NCI-H524 (cell line): Measurements from ENCODE around the gene RNF217.
"Not testable (repeated sequence)": the region's sequence is repeated elsewhere in the genome, so short reads cannot be mapped to it uniquely, and the experiment has no call there.

Experiments used
- DNase-seq, 2 experiments: peaks; one replicate each; lab custom pipeline; 2025; lab: John Stamatoyannopoulos, UW

Gene RNF217, protein sequence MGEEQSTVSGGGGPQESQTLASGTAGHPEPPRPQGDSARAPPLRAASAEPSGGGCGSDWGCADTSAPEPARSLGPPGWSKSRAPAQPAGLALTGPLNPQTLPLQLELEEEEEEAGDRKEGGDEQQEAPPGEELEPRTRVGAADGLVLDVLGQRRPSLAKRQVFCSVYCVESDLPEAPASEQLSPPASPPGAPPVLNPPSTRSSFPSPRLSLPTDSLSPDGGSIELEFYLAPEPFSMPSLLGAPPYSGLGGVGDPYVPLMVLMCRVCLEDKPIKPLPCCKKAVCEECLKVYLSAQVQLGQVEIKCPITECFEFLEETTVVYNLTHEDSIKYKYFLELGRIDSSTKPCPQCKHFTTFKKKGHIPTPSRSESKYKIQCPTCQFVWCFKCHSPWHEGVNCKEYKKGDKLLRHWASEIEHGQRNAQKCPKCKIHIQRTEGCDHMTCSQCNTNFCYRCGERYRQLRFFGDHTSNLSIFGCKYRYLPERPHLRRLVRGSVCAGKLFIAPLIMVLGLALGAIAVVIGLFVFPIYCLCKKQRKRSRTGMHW

GRCh38 chr6:124961777-124962638 is at the start of gene RNF217:
TSS of gene RNF217 (plus strand) at chr6:124962437. CDS start at chr6:124962545, 108 bp downstream.
- DNase-seq: peak; percentile 55 to 57

GRCh38 chr6:124913056-124913455 is 49.2 kb upstream of the RNF217 start:
- DNase-seq: no peak

DNA sequence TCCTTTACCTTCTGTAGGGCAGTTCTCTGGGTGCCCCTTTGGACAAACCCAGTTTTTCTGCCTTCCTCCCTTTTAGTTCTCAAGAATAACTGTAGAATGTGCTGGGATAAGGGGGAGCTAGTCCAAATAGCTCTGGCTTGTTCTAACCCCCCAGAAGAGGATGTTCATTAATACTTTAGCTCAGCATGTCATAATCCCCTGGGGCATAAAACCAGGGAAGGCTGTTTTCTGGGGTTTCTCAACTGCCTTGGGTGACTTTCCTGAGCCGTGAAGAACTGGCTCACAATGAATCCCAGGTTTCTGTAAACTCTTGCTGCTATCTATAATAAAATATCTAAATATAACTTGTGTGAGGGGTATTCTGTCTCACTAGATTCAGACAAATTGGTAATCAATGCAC is 44.5 kb upstream of the RNF217 start:
- no peak for DNase-seq

GRCh38 chr6:124919703-124920102 is 42.5 kb upstream of the RNF217 start:
- DNase-seq: not testable (repeated sequence)

DNA sequence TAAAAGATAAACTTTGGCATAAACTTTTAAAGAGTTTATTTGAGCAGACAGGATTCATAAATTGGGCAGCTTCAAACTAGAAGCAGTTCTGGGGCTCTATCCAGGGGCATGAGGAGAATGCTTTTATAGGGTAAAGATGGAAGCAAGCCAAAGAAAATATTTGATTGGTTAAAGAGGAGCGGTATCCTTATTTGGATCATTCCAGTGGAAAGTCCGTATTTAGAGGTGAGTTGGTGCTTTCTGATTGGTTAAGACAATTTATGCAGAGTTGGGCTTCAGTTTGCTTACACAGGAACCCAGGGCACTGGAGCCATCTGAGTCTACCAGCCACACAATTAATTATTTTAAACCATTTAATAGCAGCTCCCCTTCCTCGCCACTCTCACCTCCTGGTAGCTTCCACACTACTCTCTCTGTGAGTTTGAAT is 37.9 kb upstream of the RNF217 start:
- no peak for DNase-seq

GRCh38 chr6:124926435-124926834 is 35.8 kb upstream of the RNF217 start:
- no peak for DNase-seq

DNA sequence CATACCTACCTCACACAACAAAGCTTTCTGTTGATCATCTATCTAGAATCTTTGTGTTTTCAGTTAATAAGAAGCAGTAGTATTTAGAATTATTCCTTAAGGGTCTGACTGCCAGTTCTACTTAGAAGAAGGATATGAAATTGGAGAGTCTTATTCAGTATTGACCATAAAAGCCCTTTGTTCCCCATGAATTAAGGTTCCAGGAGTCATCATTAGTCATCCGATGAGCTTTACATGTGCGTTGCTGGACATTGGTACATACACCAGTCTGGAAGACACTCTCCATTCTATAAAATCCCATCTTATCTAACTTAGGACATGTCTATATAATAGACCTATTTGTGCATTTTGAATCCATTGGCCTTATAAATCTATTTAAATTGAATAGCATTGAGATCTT is 34.4 kb upstream of the RNF217 start:
- DNase-seq: no peak

DNA sequence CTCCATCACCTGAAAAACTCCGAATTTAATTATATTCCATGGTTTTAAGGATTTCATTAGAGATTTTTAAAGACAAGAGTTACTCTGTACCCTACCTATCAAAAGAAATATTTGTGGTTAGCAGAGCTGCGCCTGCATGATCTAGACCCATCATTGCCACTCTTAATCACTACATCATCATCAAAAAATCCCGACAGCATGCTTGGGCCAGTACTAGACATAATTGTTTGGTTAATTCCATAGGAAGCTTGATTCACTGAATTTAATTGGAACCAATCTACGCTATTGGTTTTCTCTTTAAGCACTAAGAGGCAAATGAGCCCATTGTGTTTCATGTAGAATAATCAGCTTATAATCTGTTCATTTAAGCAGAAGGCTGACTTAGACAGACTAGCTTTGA is 33.4 kb upstream of the RNF217 start:
- no peak for DNase-seq

- DNase-seq: no peak
Measured at GRCh38 chr6:124937645-124938044, 24.6 kb upstream of the RNF217 start.

- no peak for DNase-seq
Measured at GRCh38 chr6:124941259-124941658, 21.0 kb upstream of the RNF217 start.

DNA sequence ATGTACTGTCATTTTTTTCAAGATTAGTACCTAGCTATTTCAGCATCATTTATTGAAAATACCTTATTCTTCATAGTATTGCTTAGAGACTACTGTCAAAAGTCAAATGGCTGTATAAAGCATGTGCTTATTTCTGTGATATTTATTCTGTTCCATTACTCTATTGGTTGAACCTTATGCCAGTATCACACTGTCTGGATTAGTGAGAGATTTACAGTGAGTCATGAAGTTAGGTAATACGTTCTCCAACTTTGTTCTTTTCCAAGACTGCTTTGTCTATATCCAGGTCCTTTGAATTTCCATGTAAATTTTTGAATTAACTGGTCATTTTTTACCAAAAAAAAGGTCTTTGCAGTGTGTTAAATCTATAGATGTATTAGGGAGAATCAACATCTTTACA is 18.6 kb upstream of the RNF217 start:
- no peak for DNase-seq

GRCh38 chr6:124947971-124948451 is 14.2 kb upstream of the RNF217 start:
- DNase-seq: no peak

DNA sequence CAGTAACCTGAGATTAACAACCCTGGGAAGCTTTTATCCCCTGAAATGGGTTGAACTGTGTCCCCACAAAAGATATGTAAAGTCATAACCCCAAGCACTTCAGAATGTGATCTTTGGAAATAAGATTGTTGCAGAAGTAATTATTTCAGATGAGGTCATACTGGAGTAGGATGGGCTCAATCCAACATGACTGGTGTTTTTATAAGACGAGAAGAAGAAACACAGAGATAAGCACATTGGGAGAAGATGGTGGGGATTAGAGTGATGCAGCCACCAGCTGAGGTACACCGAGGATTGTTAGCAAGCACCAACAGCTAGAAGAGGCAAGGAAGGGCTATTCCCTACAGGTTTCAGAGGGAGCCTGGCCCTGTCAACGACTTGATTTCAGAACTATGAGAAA is 12.5 kb upstream of the RNF217 start:
- no peak for DNase-seq

DNA sequence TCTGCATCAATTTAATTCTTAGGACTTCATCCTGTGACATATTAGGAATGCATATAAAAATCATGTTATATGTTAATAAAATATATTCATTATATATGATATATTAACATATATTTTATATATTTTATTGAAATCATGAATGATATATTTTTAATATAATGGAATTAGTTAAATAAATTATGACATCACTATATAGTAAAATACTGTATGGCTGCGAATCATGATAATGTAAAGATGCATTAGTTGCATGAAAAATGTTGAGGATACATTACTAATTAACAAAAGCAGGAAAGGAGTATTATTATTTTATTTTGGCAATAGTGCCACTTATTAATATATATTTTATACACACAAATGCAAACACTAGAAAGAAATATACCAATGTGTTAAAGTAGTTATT is 8.4 kb upstream of the RNF217 start:
- DNase-seq: no peak

GRCh38 chr6:124955108-124955856 is 7.0 kb upstream of the RNF217 start:
- DNase-seq: peak in 1 of 2 experiments; percentile 36

DNA sequence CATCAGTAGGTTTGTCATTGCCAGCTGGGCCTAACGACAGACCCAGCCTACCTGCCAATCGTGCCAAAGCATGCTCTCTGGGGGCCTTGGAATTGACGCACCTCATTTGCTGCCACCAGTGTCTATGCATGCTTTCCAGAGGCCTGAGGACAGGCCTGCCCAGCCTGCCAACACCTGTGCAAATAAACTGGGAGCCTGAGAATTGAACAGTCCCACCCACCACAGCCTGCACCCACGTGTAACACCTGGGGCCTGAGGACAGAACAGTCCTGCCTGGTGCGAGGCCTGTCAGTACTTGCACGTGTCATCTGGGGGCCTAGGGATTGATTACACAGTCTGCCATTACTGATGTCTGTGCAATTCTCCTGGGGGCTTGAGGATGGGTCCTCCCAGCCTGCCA is 6.2 kb upstream of the RNF217 start:
- DNase-seq: no peak

DNA sequence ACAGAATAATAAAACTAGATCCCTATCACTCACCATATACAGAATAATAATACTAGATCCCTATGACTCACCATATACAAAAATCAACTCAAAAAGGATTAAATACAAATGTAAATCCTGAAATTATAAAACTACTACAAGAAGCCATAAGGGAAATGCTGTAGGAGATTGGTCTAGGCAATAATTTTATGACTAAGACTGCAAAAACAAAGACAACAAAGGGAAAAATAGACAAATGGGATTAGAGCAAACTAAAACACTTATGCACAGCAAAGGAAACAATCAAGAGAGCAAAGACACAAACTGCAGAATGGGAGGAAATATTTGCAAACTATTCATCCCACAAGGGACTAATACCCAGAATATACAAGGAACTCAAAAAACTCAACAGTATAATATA is 4.1 kb upstream of the RNF217 start:
- no peak for DNase-seq

GRCh38 chr6:124958759-124959354 is 3.4 kb upstream of the RNF217 start:
- DNase-seq: no peak

DNA sequence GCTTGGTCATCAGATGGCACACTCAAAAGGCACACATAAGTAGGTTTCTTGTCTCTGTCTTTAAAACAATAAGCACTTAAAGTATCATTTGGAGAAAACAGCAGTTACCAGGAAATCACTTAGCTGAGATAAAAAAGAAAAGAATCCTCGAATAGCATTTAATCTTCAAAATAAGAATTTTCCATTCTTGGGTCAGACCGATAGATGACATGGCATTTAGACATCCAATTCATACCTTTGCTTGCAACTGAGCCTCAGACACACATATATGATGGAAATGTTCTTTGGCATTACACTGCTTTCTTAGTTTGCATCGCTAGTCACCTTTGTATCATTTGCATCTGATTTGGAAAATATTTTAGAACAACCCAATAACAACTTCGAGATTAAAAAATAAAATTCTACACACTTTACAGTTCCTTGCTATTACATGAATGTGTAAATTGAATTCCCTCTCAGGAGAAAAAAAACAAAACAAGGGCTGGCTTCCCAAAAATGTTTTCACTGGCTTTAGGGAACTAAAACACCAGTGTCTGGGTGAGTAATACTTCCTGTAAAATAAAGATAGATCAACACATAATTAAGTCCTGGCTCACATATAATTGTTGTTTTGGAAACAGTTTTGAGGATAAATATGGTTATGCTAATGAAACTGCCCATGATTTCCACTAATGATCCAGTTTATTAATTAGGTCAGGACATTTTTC is 1.3 kb upstream of the RNF217 start:
- DNase-seq: no peak

DNA sequence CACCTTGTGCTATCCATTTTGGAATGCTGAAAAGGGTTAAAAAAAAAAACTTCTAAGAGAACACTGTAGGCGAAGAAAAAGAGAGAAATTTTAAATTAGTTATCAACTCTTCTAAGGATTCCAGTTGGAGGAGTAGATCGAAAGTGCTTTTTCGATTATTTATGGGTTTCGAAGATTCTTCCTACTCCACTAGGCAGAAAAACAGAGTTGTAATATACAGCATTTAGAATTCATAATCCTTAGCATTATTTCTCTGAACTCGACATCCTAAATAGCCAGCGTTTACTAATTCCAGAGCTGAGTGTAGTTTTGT is 817 bp upstream of the RNF217 start:
- no peak for DNase-seq
